ENCODE results near the gene XRCC5.

XRCC5 gene

DNA sequence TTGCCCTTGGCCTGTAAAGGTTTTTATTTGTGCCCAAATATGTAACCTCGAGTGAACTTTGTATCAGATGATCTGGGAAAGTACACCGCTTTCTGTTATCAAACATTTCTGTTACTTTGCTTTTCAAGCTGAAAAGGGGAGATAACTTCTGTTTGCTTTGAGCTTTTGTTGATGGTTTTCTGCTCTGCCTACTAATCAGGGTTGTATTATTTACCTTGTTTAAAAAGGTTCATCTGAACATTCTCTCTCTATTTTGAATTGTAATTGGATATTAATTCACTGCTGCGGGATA is 79.4 kb downstream of the XRCC5 start:
- Histone ChIP-seq H3K27ac (no peak overlapping the region), H3K4me3 (ENCODE audit: low read depth, low read length) (no peak overlapping the region), H3K9me3 (ENCODE audit: severe bottlenecking) (no peaks in the 10 kb centered on the region), H3K36me3 (peaks cover 67% of the 10 kb centered on the region), H3K27me3 (ENCODE audit: insufficient read depth, low read depth, severe bottlenecking) (no peaks in the 10 kb centered on the region)
- TF ChIP-seq, protein P1, sequence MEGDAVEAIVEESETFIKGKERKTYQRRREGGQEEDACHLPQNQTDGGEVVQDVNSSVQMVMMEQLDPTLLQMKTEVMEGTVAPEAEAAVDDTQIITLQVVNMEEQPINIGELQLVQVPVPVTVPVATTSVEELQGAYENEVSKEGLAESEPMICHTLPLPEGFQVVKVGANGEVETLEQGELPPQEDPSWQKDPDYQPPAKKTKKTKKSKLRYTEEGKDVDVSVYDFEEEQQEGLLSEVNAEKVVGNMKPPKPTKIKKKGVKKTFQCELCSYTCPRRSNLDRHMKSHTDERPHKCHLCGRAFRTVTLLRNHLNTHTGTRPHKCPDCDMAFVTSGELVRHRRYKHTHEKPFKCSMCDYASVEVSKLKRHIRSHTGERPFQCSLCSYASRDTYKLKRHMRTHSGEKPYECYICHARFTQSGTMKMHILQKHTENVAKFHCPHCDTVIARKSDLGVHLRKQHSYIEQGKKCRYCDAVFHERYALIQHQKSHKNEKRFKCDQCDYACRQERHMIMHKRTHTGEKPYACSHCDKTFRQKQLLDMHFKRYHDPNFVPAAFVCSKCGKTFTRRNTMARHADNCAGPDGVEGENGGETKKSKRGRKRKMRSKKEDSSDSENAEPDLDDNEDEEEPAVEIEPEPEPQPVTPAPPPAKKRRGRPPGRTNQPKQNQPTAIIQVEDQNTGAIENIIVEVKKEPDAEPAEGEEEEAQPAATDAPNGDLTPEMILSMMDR (IDR thresholded peaks at IDR 0.05; ENCODE audit: low read depth, low read length): no peak
- DNase-seq: no peak

- no peak for DNase-seq
- H3K27ac ChIP-seq: no peak overlapping the region
- peaks cover 67% of the 10 kb centered on the region for H3K36me3 ChIP-seq
- no peaks in the 10 kb centered on the region for H3K27me3 ChIP-seq (ENCODE audit: insufficient read depth, low read depth, severe bottlenecking)
- TF ChIP-seq, protein P1 (IDR thresholded peaks at IDR 0.05; ENCODE audit: low read depth, low read length): no peak
- no peaks in the 10 kb centered on the region for H3K9me3 ChIP-seq (ENCODE audit: severe bottlenecking)
- H3K4me3 ChIP-seq (ENCODE audit: low read depth, low read length): no peak overlapping the region
These were observed 79.8 kb downstream of the XRCC5 start for GRCh38 chr2:216188956-216189355.

- no peak overlapping the region for H3K27ac ChIP-seq
- no peaks in the 10 kb centered on the region for H3K9me3 ChIP-seq (ENCODE audit: severe bottlenecking)
- TF ChIP-seq, protein P1 (IDR thresholded peaks at IDR 0.05; ENCODE audit: low read depth, low read length): no peak
- no peak overlapping the region for H3K4me3 ChIP-seq (ENCODE audit: low read depth, low read length)
- H3K27me3 ChIP-seq (ENCODE audit: insufficient read depth, low read depth, severe bottlenecking): no peaks in the 10 kb centered on the region
- DNase-seq: no peak
- H3K36me3 ChIP-seq: peaks cover 67% of the 10 kb centered on the region
These were observed 80.3 kb downstream of the XRCC5 start for GRCh38 chr2:216189410-216189809.

GRCh38 chr2:216192181-216192580 is 83.0 kb downstream of the XRCC5 start:
- DNase-seq: no peak
- Histone ChIP-seq H3K27ac (no peak overlapping the region), H3K27me3 (ENCODE audit: insufficient read depth, low read depth, severe bottlenecking) (no peaks in the 10 kb centered on the region), H3K9me3 (ENCODE audit: severe bottlenecking) (no peaks in the 10 kb centered on the region), H3K36me3 (peaks cover 78% of the 10 kb centered on the region), H3K4me3 (ENCODE audit: low read depth, low read length) (no peak overlapping the region)
- TF ChIP-seq, protein P1 (IDR thresholded peaks at IDR 0.05; ENCODE audit: low read depth, low read length): no peak

- DNase-seq: no peak
- no peak overlapping the region for H3K4me3 ChIP-seq (ENCODE audit: low read depth, low read length)
- TF ChIP-seq, protein P1 (IDR thresholded peaks at IDR 0.05; ENCODE audit: low read depth, low read length): no peak
- no peak overlapping the region for H3K27ac ChIP-seq
- no peaks in the 10 kb centered on the region for H3K27me3 ChIP-seq (ENCODE audit: insufficient read depth, low read depth, severe bottlenecking)
- no peaks in the 10 kb centered on the region for H3K9me3 ChIP-seq (ENCODE audit: severe bottlenecking)
- peaks cover 83% of the 10 kb centered on the region for H3K36me3 ChIP-seq
These were observed 83.8 kb downstream of the XRCC5 start for GRCh38 chr2:216192931-216193330.

DNA sequence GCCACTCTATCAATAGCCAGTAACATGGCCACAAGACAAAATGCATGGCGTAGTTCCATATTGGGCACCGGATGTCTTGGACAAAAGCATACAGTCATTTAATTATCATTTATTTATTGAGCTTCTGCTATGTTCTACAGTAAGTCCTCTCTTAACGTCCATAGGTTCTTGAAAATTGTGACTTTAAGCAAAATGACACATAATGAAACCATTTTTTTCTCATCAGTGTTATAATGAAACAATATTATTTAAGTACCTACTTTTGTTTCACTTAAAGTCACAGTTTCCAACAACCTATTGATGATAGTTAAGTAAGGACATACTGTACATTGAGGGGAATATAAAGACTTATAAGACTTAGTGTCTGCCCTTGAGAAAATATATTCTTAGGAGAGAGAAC is 84.9 kb downstream of the XRCC5 start:
- TF ChIP-seq, protein P1 (IDR thresholded peaks at IDR 0.05; ENCODE audit: low read depth, low read length): no peak
- no peaks in the 10 kb centered on the region for H3K9me3 ChIP-seq (ENCODE audit: severe bottlenecking)
- no peak overlapping the region for H3K27ac ChIP-seq
- no peak for DNase-seq
- peaks cover 88% of the 10 kb centered on the region for H3K36me3 ChIP-seq
- no peak overlapping the region for H3K4me3 ChIP-seq (ENCODE audit: low read depth, low read length)
- H3K27me3 ChIP-seq (ENCODE audit: insufficient read depth, low read depth, severe bottlenecking): no peaks in the 10 kb centered on the region

Measured in WERI-Rb-1 (cell line).